GM12891 (cell line): Measurements from ENCODE around the gene FGG.
"Not testable (repeated sequence)": the region's sequence is repeated elsewhere in the genome, so short reads cannot be mapped to it uniquely, and the experiment has no call there.

ENCODE experiments used
- DNase-seq: peaks from one replicate; pipeline ENCODE4 v3.0.0; 2011; ENCODE audit warnings: low spot score; ENCODE audit not compliant: insufficient read length
- FAIRE-seq: peaks from 2 replicates; lab custom pipeline; 2011; peaks lifted over from hg19 to GRCh38; lab: Jason Lieb, UNC
- PAX5 ChIP-seq: IDR thresholded peaks from 2 replicates; pipeline ENCODE4 v1.6.1; 2011; ENCODE audit warnings: low read length, moderate library complexity, mild to moderate bottlenecking; ENCODE audit not compliant: insufficient read depth, severe bottlenecking
- POLR2A ChIP-seq: IDR thresholded peaks from 2 replicates; pipeline ENCODE4 v1.6.1; 2011; ENCODE audit warnings: low read depth, low read length, control low read depth
- POLR2AphosphoS5 ChIP-seq: IDR thresholded peaks from 2 replicates; pipeline ENCODE4 v1.6.1; 2011; ENCODE audit warnings: low read depth, low read length, control low read depth
- POU2F2 ChIP-seq: IDR thresholded peaks from 2 replicates; pipeline ENCODE4 v1.6.1; 2011; ENCODE audit warnings: low read depth, mild to moderate bottlenecking, control low read depth, low read length, moderate library complexity
- SPI1 ChIP-seq: IDR thresholded peaks from 2 replicates; pipeline ENCODE4 v1.6.1; 2011; ENCODE audit warnings: low read depth, low read length, control low read depth
- TAF1 ChIP-seq: IDR thresholded peaks from 2 replicates; pipeline ENCODE4 v1.6.1; 2011; ENCODE audit warnings: low read depth, low read length, control low read depth

FGG gene

GRCh38 chr4:154603033-154603943, 9.2 kb downstream of the FGG start:
- FAIRE-seq (no peak), DNase-seq (no peak)
- TF ChIP-seq POLR2A (no peak), PAX5 (no peak), TAF1 (no peak), SPI1 (no peak), POU2F2 (no peak), POLR2AphosphoS5 (no peak)

DNA sequence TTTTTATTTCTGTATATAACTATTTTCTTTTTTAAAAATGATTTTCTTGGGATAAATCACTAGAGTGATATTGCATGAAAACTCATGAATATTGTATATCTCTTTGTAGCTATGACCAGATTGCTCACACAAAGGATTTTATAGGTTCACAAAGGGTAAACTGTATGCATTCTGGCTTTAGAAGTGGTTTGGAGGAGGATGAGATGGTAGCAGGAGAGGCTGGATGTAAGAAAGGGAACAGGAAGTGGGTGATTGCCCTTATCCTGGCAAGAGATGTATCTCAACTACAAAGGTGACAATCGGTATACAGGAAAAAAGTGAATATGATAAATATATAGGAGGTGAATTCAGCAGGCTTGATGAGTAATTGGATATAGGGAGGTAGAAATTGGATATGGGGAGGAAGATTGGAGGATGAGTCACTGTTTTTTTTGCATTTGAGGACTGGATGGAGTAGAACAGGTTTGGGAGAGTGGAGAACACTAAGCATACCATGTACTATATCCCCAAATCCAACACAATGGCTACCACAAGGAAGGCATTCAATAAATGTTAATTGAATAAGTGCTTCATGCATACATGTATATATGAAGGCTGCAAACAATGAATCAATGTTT, 9.9 kb downstream of the FGG start:
- FAIRE-seq (no peak), DNase-seq (no peak)
- TF ChIP-seq TAF1 (no peak), PAX5 (no peak), POLR2AphosphoS5 (no peak), POLR2A (no peak), POU2F2 (no peak), SPI1 (no peak)

DNA sequence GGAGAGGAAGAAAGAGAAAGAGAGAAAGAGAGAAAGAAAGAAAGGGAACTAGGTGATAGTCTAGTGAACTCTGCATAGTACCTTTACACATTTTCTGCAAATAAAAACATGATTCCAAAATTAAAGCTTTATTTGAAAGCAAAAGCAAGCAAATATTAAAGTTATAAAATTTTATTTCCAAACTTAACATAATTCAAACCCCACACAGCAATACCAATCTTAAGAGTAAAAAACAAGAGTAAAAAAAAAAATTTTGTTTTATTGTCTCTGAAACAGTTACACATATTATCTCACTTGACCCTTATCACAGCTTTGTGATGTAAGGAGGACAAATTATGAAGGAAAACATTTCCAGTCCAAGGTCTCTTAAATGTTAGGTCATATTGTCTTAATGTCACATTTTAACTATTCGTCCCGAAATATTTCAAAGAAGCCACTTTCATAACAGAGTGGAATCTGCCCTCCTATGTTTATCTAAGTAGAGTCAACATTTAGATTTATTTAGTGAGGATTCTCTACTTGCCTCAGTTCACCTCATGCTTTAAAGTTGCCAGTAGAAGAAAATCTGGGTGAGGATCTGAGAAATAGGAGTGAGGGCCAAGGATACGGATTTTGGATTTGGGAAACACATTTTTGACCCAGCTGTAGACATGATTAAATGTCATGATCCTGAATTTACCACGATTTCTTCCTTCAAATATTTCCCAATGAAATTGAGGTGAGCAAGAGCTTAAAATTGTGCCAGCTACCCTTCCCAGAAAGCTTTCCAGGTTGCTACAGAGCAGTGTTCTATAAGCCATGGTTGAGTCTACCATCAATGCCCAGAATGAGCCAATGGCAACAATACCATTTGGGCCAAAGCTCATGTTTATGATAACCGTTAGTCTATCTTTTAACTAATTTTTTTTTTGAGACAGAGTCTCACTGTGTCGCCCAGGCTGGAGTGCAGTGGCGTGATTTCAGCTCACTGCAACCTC, 14.4 kb downstream of the FGG start:
- DNase-seq (no peak), FAIRE-seq (no peak)
- no peak for TF ChIP-seq TAF1
- no peak for TF ChIP-seq POLR2A
- TF ChIP-seq SPI1 = no peak
- no peak for TF ChIP-seq POLR2AphosphoS5
- TF ChIP-seq POU2F2 = no peak
- TF ChIP-seq PAX5 = no peak

GRCh38 chr4:154597281-154597680, 15.2 kb downstream of the FGG start:
- DNase-seq, FAIRE-seq: not testable (repeated sequence)

DNA sequence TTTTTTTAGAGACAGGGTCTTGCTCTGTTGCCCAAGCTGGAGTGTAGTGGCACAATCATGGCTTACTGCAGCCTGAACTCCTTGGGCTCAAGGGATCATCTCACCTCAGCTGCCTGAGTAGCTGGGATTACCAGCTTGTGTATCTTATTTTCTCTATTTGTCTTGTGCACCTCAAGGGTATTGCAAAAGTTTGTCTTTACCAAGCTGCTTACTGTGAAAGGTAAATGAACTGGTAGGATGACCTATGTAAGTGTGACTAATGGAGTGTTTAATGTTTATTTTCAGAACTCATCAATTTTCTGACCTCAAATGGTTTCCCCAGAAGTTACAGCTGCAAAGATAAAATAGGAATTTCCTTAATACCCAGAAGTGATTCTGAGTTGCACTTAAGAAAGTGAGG, 16.6 kb downstream of the FGG start:
- DNase-seq (no peak), FAIRE-seq (no peak)
- TF ChIP-seq POU2F2 (no peak), PAX5 (no peak), SPI1 (no peak)

GRCh38 chr4:154594343-154594742, 18.1 kb downstream of the FGG start:
- not testable (repeated sequence) for FAIRE-seq, DNase-seq

GRCh38 chr4:154593868-154594267, 18.6 kb downstream of the FGG start:
- TF ChIP-seq POLR2AphosphoS5 (no peak), TAF1 (no peak), POU2F2 (no peak), PAX5 (no peak), SPI1 (no peak)
- no peak for DNase-seq
- no peak for FAIRE-seq

GRCh38 chr4:154591890-154592289, 20.6 kb downstream of the FGG start:
- no peak for FAIRE-seq
- TF ChIP-seq PAX5 (no peak), POLR2A (no peak)
- no peak for DNase-seq

- DNase-seq (no peak), FAIRE-seq (no peak)
- TF ChIP-seq POU2F2 (no peak), SPI1 (no peak), TAF1 (no peak), PAX5 (no peak), POLR2A (no peak), POLR2AphosphoS5 (no peak)
Measured at GRCh38 chr4:154590329-154591006, 22.0 kb downstream of the FGG start, which contains the start of gene FGA. TSS of gene FGA (minus strand) at chr4:154590742. CDS start at chr4:154590687, 55 bp downstream.
